ENCODE data around the gene ROGDI.

DNA sequence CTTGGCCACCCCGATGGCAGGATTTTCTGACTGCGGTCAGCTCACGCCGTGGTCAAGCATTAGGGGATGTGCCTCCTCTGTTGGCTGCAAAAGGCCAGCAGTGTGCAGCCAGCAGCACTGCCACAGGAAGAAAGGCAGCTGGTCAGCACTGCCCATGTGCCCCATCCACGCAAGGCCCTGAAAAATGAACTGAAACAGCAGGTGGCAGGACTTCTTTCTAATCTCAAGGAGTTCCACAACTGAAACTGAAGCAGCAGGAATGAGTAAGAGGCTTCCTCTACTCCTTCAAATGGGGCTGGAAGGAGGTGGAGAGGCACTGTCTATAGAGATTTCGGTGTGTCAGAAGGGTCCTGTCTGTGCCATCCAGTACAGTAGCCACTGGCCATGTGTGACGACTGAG is 38.6 kb downstream of the ROGDI start:
- TF ChIP-seq TCF12 (IDR thresholded peaks at IDR 0.05) (no peak), YY1 (IDR thresholded peaks at IDR 0.05; ENCODE audit: low read depth) (no peak), EP300 (IDR thresholded peaks at IDR 0.05; ENCODE audit: borderline replicate concordance in 1 of 2, low read depth in 1 of 2, low read length in 1 of 2) (no peak), POLR2AphosphoS5 (IDR thresholded peaks at IDR 0.05; ENCODE audit: low read depth, low read length) (no peak)
- TF ChIP-seq, protein P1, sequence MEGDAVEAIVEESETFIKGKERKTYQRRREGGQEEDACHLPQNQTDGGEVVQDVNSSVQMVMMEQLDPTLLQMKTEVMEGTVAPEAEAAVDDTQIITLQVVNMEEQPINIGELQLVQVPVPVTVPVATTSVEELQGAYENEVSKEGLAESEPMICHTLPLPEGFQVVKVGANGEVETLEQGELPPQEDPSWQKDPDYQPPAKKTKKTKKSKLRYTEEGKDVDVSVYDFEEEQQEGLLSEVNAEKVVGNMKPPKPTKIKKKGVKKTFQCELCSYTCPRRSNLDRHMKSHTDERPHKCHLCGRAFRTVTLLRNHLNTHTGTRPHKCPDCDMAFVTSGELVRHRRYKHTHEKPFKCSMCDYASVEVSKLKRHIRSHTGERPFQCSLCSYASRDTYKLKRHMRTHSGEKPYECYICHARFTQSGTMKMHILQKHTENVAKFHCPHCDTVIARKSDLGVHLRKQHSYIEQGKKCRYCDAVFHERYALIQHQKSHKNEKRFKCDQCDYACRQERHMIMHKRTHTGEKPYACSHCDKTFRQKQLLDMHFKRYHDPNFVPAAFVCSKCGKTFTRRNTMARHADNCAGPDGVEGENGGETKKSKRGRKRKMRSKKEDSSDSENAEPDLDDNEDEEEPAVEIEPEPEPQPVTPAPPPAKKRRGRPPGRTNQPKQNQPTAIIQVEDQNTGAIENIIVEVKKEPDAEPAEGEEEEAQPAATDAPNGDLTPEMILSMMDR (IDR thresholded peaks at IDR 0.05): no peak
